HepG2 (cell line): Measurements from ENCODE around the gene MFSD12. TPM values are rescaled to one million over a fixed set of nuclear protein-coding genes. Genes with fewer than 3 reads are reported as not detected.
A peak's percentile ranks its signal among the peaks of the same experiment; 100 is the strongest.

ENCODE experiments used
- ARID4A ChIP-seq: sonication (generic); formaldehyde crosslinking; IDR thresholded peaks from 2 replicates; pipeline ENCODE4 v1.5.0; 2020; ENCODE audit warnings: mild to moderate bottlenecking, missing genetic modification reagents, borderline replicate concordance
- DNMT1 ChIP-seq: sonication (generic); formaldehyde crosslinking; IDR thresholded peaks from 2 replicates; pipeline ENCODE4 v1.5.1; 2020; ENCODE audit warnings: mild to moderate bottlenecking, missing genetic modification reagents
- EED ChIP-seq: sonication (generic); formaldehyde crosslinking; IDR thresholded peaks from 2 replicates; pipeline ENCODE4 v1.5.0; 2020; ENCODE audit warnings: mild to moderate bottlenecking, missing genetic modification reagents
- ETV5 ChIP-seq: IDR thresholded peaks from 2 replicates; pipeline ENCODE4 v1.6.1; 2018; ENCODE audit warnings: missing biosample characterization, missing genetic modification reagents, inconsistent platforms, borderline replicate concordance
- FOSL2 ChIP-seq: sonication (generic); formaldehyde crosslinking; IDR thresholded peaks from 2 replicates; pipeline ENCODE4 v1.4.0; 2020; ENCODE audit warnings: missing genetic modification reagents
- FOXJ3 ChIP-seq: sonication (generic); formaldehyde crosslinking; IDR thresholded peaks from 2 replicates; pipeline ENCODE4 v1.4.0; 2020; ENCODE audit warnings: missing genetic modification reagents, mild to moderate bottlenecking, borderline replicate concordance
- HOXA7 ChIP-seq: sonication (generic); formaldehyde crosslinking; IDR thresholded peaks from 2 replicates; pipeline ENCODE4 v1.8.1; 2022; ENCODE audit warnings: mild to moderate bottlenecking, missing genetic modification reagents, moderate library complexity
- IKZF4 ChIP-seq: sonication (generic); formaldehyde crosslinking; IDR thresholded peaks from 2 replicates; pipeline ENCODE4 v1.5.1; 2020; ENCODE audit warnings: borderline replicate concordance, mild to moderate bottlenecking, low read depth, missing genetic modification reagents; ENCODE audit errors: not compliant biosample characterization
- NR2F1 ChIP-seq, 2 experiments: fragments of 450-650 bp in 1 of 2; formaldehyde crosslinking in 1 of 2; IDR thresholded peaks; 2 replicates each; pipeline versions ENCODE4 v1.5.0 to v1.6.1; 2016 to 2020; ENCODE audit warnings: mild to moderate bottlenecking in 1 of 2, missing compliant biosample characterization in 1 of 2, missing genetic modification reagents in 1 of 2, moderate library complexity in 1 of 2
- NR2F6 ChIP-seq, 2 experiments: IDR thresholded peaks; 2 replicates each; pipeline ENCODE4 v1.6.1; 2016; ENCODE audit warnings: antibody characterized with exemption in 1 of 2, mild to moderate bottlenecking in 1 of 2
- RAD21 ChIP-seq: fragments of 450-650 bp; formaldehyde crosslinking; IDR thresholded peaks from 2 replicates; pipeline ENCODE4 v1.5.0; 2020; ENCODE audit warnings: mild to moderate bottlenecking
- REST ChIP-seq, 2 experiments: IDR thresholded peaks; 2 replicates each; pipeline ENCODE4 v1.6.1; 2011 to 2012; ENCODE audit warnings: low read length in 2 of 2, borderline replicate concordance in 1 of 2, low read depth in 1 of 2, mild to moderate bottlenecking in 1 of 2, moderate library complexity in 1 of 2
- TBX2 ChIP-seq: sonication (generic); formaldehyde crosslinking; IDR thresholded peaks from 2 replicates; pipeline ENCODE4 v1.5.0; 2020; ENCODE audit warnings: missing genetic modification reagents, mild to moderate bottlenecking, borderline replicate concordance
- ZNF263 ChIP-seq: sonication (generic); formaldehyde crosslinking; IDR thresholded peaks from 2 replicates; pipeline ENCODE4 v1.4.0; 2020; ENCODE audit warnings: missing genetic modification reagents
- ZNF296 ChIP-seq: sonication (generic); formaldehyde crosslinking; conservative IDR thresholded peaks from 2 replicates; pipeline ENCODE4 v1.5.0; 2020; ENCODE audit warnings: mild to moderate bottlenecking, missing genetic modification reagents
- ZNF343 ChIP-seq: sonication (generic); formaldehyde crosslinking; IDR thresholded peaks from 2 replicates; pipeline ENCODE4 v1.4.0; 2020; ENCODE audit warnings: mild to moderate bottlenecking, missing genetic modification reagents
- ZNF550 ChIP-seq: sonication (generic); formaldehyde crosslinking; IDR thresholded peaks from 2 replicates; pipeline ENCODE4 v1.4.0; 2020; ENCODE audit warnings: mild to moderate bottlenecking, missing genetic modification reagents, borderline replicate concordance
- ZSCAN21 ChIP-seq: sonication (generic); formaldehyde crosslinking; IDR thresholded peaks from 2 replicates; pipeline ENCODE4 v1.8.0; 2022; ENCODE audit warnings: mild to moderate bottlenecking, missing genetic modification reagents, moderate library complexity, borderline replicate concordance
- polyA plus RNA-seq, 8 experiments: library from polyadenylated mRNA; depleted of rRNA in 3 of 8; stranded (reverse) in 7 of 8; unstranded in 1 of 8; fragments of >200 nt; fragmentation: Illumina TruSeq in 4 of 8; extraction: Trizol in 4 of 8; gene quantifications; 2 replicates each; pipeline versions ENCODE4 v1.2.1 to v1.2.3, GENCODE V29; 2011 to 2016; ENCODE audit warnings: low read depth in 4 of 8, missing spikeins in 1 of 8, mixed read lengths in 1 of 8; ENCODE audit not compliant: insufficient read depth in 1 of 8
- total RNA-seq, 5 experiments: library from RNA; depleted of rRNA; stranded (reverse); fragments of >200 nt; fragmentation: Illumina TruSeq; extraction: Trizol; gene quantifications; 2 replicates each; pipeline ENCODE4 v1.2.3, GENCODE V29; 2016; ENCODE audit warnings: low read depth in 1 of 5
- TF ChIP-seq, protein P1 (sequence below): sonication (generic); formaldehyde crosslinking; IDR thresholded peaks from 2 replicates; pipeline ENCODE4 v1.4.0; 2020; ENCODE audit warnings: mild to moderate bottlenecking, missing genetic modification reagents

Gene MFSD12
- total and polyA plus RNA-seq, 2 of the 13 experiments (the other 11 are each of a cell fraction or from before 2014, with no cell fraction given), result 27.2 to 29.1 TPM

GRCh38 chr19:3556978-3557460, 367 bp downstream of the MFSD12 start (continued):
- no peak for TF ChIP-seq HOXA7 (CRISPR knock-in tag)
- TF ChIP-seq FOSL2 (CRISPR knock-in tag), result peak; percentile 54; the same call in 1 of the 2 replicates
- no peak for TF ChIP-seq ETV5 (CRISPR knock-in tag)
- TF ChIP-seq IKZF4 (CRISPR knock-in tag), result peak; percentile 17
- 0 out of 2 replicates have a peak, but pooled peaks have one; percentile 51 for TF ChIP-seq EED (CRISPR knock-in tag)
- no peak for TF ChIP-seq TBX2 (CRISPR knock-in tag)
- TF ChIP-seq, protein P1, sequence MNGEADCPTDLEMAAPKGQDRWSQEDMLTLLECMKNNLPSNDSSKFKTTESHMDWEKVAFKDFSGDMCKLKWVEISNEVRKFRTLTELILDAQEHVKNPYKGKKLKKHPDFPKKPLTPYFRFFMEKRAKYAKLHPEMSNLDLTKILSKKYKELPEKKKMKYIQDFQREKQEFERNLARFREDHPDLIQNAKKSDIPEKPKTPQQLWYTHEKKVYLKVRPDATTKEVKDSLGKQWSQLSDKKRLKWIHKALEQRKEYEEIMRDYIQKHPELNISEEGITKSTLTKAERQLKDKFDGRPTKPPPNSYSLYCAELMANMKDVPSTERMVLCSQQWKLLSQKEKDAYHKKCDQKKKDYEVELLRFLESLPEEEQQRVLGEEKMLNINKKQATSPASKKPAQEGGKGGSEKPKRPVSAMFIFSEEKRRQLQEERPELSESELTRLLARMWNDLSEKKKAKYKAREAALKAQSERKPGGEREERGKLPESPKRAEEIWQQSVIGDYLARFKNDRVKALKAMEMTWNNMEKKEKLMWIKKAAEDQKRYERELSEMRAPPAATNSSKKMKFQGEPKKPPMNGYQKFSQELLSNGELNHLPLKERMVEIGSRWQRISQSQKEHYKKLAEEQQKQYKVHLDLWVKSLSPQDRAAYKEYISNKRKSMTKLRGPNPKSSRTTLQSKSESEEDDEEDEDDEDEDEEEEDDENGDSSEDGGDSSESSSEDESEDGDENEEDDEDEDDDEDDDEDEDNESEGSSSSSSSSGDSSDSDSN (CRISPR knock-in tag), result peak; percentile 15; the same call in 1 of the 2 replicates
- TF ChIP-seq ARID4A (CRISPR knock-in tag), result peak; percentile 8; the same call in 1 of the 2 replicates
- no peak for TF ChIP-seq FOXJ3 (CRISPR knock-in tag)
- no peak for TF ChIP-seq NR2F6 (IDR thresholded peaks at IDR 0.05)
- no peak for TF ChIP-seq NR2F6 (CRISPR knock-in tag; IDR thresholded peaks at IDR 0.05)
- TF ChIP-seq RAD21 (CRISPR knock-in tag), result peak; percentile 40; the same call in 1 of the 2 replicates
- TF ChIP-seq REST (IDR thresholded peaks at IDR 0.05; ENCODE audit: borderline replicate concordance in 1 of 2, low read depth in 1 of 2, low read length in 2 of 2), result peak in 1 of 2 experiments; percentile 22; a peak in 2 of 4 replicates
- TF ChIP-seq ZNF263, result peak; percentile 50; the same call in 1 of the 2 replicates
- no peak for TF ChIP-seq DNMT1 (CRISPR knock-in tag)
- TF ChIP-seq ZNF550, result 0 out of 2 replicates have a peak, but pooled peaks have one; percentile 24
- peak; percentile 6; the same call in 1 of the 2 replicates for TF ChIP-seq ZSCAN21 (CRISPR knock-in tag)
- TF ChIP-seq ZNF343, result 0 out of 2 replicates have a peak, but pooled peaks have one; percentile 42
- TF ChIP-seq NR2F1 (CRISPR knock-in tag; IDR thresholded peaks at IDR 0.05), result no peak
- TF ChIP-seq ZNF296, result no peak
